GM18502 (cell line): ENCODE data around the gene LBX2.

Experiments used
- ATAC-seq: cut with Tn5 transposase; IDR thresholded peaks from one replicate; pipeline ENCODE4 v1.9.1; 2021; ENCODE audit warnings: mild to moderate bottlenecking; ENCODE audit not compliant: unreplicated experiment, poor library complexity

LBX2 gene

GRCh38 chr2:74499267-74499939 lies at the start of gene LBX2:
TSS of gene LBX2 (minus strand) at chr2:74499603. CDS start at chr2:74499537, 66 bp downstream.
- no peak for ATAC-seq

DNA sequence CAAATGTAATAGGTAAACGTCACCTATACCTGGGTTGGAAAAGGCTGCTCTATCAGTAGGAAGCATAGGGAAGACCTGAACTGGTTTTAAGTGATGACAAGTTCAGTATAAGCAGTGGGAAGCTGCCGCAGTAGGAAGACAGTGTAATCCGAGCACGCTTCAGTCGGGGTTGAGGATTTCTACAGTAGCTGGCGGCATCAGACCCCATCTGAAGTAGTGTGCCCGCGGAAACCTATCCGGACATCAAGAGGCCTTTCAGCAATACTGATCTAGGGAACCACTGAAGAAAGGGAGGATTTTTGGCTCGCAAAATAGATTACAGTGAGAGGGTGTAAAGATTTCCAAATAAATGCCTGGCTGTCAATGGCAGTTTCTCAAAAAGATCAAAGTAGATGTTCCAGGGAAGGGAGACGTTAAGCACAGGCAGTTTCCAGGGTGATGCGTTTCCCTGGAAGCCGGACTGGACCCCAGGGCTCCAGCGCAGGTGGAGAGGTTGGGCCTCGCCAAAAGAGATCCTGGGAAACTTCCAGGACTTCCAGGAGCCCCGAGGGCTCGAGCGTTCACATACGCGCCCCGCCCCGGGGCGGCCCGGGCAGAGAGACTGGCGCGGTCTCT lies 49.0 kb upstream of the LBX2 start:
- no peak for ATAC-seq

GRCh38 chr2:74546004-74546403 lies 46.6 kb upstream of the LBX2 start:
- no peak for ATAC-seq

DNA sequence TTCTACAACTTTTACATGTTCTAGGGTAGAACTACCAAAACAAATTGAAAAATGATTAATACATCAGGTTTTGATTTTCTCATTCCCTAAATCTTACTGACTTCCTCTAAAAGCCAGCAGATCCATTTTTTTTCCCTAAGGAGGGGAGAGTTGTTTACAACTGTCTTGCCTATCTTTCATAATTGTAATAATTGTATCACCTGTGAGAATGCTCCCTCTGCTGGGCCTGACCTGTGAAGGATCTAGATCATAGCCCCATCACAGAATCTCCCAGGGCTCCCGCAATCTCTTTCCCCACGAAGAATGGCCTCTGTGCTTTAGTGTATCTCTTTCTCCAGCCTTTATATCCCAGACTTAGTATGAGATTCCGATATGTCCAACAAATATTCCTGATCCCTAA lies 45.2 kb upstream of the LBX2 start:
- no peak for ATAC-seq

GRCh38 chr2:74542978-74543377 lies 43.6 kb upstream of the LBX2 start:
- ATAC-seq, result no peak

DNA sequence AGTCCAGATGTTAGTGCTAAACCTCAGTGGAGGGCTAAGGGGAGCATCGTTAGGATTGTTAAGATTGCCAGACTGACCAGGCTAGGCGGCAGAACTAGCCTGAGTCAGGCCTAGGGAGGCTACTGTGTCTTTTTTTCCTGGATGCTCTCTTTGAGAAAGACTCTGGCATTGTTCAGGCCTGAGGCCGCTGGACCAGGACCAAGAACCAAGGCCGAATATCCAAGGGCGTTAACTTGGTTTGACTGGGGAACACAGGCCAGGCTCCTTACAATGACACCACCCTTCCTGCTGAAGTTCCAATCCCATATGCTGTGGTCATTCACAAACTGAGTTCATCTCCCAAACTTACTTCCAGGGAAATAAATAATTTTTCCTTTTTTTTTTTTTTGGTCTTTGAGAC lies 40.9 kb upstream of the LBX2 start:
- no peak for ATAC-seq

GRCh38 chr2:74538881-74539339 lies 39.5 kb upstream of the LBX2 start:
- ATAC-seq, result peak; percentile 53

DNA sequence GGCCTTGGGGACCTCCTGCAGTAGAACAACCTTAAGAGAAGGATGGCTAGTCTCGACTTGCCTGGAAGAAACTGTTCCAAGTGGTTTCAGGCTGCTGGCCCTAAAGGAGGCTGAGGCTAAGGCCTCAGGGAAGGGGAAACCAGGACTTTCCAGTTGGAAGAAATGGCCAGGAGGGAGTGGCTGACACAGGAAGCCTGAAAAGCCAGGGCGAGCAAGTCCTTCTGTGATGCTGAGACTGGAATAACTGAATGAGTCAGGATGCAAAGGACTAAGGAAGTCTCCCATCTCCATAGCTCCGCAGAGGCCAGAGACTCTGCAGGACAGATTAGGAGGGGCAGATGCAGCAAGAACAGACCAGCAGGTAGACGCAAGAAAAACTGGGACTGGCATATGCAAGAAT lies 37.7 kb upstream of the LBX2 start:
- no peak for ATAC-seq

GRCh38 chr2:74536166-74536950 lies 37.0 kb upstream of the LBX2 start:
- ATAC-seq, result no peak

DNA sequence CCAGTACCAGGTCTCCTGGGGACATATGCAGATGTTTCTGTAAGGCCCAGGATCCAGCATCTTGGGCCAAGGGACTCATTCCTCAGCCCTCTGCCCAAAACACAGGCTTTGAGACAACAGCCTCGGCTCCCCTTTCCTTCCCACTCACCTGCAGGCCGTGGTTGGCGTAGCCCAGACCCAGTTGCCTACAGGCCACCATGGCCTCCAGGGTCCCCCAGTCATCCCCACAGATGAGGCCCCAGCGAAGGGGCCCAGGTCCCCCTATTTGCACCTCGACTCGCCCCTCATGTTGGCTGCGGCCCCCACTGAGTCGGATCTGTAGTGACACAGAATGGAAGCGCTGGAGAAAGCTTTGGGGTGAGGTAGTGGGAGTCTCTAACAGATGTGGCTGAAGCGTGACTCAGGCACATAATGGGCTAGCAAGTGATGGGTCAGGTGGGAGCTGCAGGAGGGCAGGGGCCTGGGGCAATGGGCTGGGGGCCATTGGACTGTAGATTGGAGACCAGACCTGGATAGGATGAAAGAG lies 36.1 kb upstream of the LBX2 start:
- no peak for ATAC-seq

- no peak for ATAC-seq
Observed at GRCh38 chr2:74534411-74534810, 35.0 kb upstream of the LBX2 start.

DNA sequence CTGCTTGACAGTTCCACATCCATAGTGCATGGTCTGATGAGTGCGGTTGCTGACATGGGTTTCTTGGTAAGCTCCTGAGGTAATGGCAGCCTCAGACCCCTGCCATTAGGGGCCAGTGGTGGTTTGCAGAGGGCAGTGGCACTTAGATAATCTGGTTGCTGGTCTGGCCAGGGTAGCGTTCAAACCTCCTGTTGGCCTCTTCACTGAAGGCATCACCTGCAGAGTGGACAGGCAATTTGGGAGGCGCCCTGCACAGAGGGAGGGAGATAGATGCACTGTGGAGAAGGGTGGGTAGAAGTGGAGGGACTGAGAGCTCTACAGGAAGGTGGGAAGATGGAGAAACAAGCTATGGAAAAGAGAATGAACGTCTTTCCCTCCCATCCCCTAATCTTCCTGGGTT lies 34.1 kb upstream of the LBX2 start:
- ATAC-seq, result no peak

GRCh38 chr2:74532222-74532621 lies 32.8 kb upstream of the LBX2 start:
- ATAC-seq, result no peak

DNA sequence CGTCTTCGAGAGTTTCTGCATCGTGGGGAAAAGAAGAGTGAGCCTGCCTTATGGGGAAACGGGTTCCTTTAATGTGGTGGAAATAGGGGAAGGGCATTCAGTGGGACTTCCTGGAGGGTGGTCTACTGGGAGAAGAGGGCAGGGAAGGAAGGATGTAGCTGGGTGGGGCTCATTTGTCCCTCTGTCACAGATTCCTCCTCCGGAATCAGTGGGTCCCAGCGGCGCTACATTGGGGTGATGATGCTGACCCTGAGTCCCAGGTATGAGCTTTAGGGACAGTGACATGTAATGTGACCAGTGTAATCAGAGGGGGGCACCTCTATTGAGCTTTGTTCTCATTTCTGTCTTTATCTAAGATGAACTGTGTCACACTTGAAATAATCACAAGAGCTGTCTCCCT lies 32.3 kb upstream of the LBX2 start:
- no peak for ATAC-seq

DNA sequence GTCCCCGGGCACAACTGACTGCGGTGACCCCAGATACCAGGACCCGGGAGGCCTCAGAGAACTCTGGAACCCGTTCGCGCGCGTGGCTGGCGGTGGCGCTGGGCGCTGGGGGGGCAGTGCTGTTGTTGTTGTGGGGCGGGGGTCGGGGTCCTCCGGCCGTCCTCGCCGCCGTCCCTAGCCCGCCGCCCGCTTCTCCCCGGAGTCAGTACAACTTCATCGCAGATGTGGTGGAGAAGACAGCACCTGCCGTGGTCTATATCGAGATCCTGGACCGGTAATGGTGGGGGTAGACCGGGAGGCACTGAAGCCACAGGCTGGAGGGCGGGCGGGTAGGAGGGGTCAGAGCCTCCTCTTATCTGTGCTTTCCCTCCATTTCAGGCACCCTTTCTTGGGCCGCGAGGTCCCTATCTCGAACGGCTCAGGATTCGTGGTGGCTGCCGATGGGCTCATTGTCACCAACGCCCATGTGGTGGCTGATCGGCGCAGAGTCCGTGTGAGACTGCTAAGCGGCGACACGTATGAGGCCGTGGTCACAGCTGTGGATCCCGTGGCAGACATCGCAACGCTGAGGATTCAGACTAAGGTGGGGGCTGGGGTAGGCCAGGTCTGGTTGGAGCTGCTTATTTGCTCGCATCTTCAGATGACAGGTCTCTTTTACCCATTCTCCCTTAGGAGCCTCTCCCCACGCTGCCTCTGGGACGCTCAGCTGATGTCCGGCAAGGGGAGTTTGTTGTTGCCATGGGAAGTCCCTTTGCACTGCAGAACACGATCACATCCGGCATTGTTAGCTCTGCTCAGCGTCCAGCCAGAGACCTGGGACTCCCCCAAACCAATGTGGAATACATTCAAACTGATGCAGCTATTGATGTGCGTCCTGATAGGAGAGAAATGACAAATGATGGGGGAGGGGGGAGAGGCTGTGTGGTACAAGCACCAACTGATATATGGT lies 31.1 kb upstream of the LBX2 start:
- peak; percentile 37 for ATAC-seq

DNA sequence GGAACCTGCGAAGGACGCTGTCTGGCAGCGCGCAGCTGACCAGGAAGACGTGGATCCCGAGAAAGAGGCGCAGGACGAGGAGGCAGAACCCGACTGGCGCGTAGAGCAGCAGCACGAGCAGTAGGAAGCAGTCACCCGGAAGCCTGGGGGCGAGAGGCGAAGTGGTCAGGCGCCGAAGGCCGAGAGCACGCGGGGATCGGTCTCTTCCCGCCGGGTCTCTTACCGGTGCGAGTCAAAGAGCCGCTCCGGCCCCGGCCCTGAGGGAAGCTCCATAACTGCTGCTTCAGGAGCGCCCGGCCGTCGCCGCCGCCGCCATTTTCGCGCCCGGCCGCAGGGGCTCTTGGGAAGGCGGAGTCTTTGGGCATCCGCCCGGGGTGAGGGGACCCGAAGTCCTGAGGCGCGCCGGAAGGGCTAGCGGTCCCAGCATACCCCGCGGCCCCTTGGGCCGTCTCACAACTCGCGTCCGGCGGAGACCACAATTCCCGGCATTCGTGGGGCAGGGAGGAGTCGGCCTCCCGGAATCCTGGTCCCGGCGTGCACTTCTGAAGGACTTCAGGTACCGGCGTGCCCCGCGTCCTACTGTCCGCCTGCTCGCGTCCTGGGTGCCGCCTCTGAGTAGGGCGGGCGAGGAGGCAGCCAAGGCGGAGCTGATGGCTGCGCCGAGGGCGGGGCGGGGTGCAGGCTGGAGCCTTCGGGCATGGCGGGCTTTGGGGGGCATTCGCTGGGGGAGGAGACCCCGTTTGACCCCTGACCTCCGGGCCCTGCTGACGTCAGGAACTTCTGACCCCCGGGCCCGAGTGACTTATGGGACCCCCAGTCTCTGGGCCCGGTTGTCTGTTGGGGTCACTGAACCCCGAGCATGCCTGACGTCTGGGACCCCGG lies 30.2 kb upstream of the LBX2 start, which contains the start of the genes AUP1 and HTRA2:
Gene AUP1, minus strand, starts transcription at position 350 of the 882 bp plus-strand sequence. Its CDS starts 77 bp downstream, at position 273.
Gene HTRA2, plus strand, starts transcription at position 577 of the 882 bp plus-strand sequence. Its CDS starts 74 bp downstream, at position 651.
- ATAC-seq, result peak; percentile 80

GRCh38 chr2:74528600-74529356 lies 29.4 kb upstream of the LBX2 start:
- ATAC-seq, result peak; percentile 7

GRCh38 chr2:74527741-74528140 lies 28.3 kb upstream of the LBX2 start:
- ATAC-seq, result no peak
